ENCODE measurements around the gene ANKS3.
A peak's percentile ranks its signal among the peaks of the same experiment; 100 is the strongest.

Gene ANKS3

GRCh38 chr16:4656221-4656620 lies 77.8 kb downstream of the ANKS3 start:
- Mint-ChIP-seq H3K27me3 (ENCODE audit: low read depth) (no peaks in the 10 kb centered on the region), H3K36me3 (ENCODE audit: low read depth) (peaks cover 16% of the 10 kb centered on the region), H3K27ac (no peak overlapping the region), H3K9me3 (no peaks in the 10 kb centered on the region), H3K4me1 (peaks cover 4% of the 10 kb centered on the region), H3K4me3 (no peak overlapping the region)
- TF ChIP-seq CTCF (IDR thresholded peaks at IDR 0.05; ENCODE audit: unreplicated experiment in 3 of 3), result no peak

GRCh38 chr16:4655801-4656200 lies 78.3 kb downstream of the ANKS3 start:
- H3K4me3 Mint-ChIP-seq, result no peak overlapping the region
- no peak for TF ChIP-seq CTCF (IDR thresholded peaks at IDR 0.05; ENCODE audit: unreplicated experiment in 3 of 3)
- H3K9me3 Mint-ChIP-seq, result no peaks in the 10 kb centered on the region
- H3K27ac Mint-ChIP-seq, result no peak overlapping the region
- H3K36me3 Mint-ChIP-seq (ENCODE audit: low read depth), result peaks cover 19% of the 10 kb centered on the region
- H3K27me3 Mint-ChIP-seq (ENCODE audit: low read depth), result no peaks in the 10 kb centered on the region
- H3K4me1 Mint-ChIP-seq, result peaks cover 4% of the 10 kb centered on the region

GRCh38 chr16:4654964-4655590 lies 79.0 kb downstream of the ANKS3 start:
- Mint-ChIP-seq H3K4me1 (peaks cover 4% of the 10 kb centered on the region), H3K27ac (peak overlapping the region in 1 of 3 experiments; percentile 33), H3K27me3 (ENCODE audit: low read depth) (no peaks in the 10 kb centered on the region), H3K36me3 (ENCODE audit: low read depth) (peaks cover 23% of the 10 kb centered on the region), H3K9me3 (no peaks in the 10 kb centered on the region), H3K4me3 (no peak overlapping the region)
- no peak for TF ChIP-seq CTCF (IDR thresholded peaks at IDR 0.05; ENCODE audit: unreplicated experiment in 3 of 3)

GRCh38 chr16:4654011-4654963 lies 79.8 kb downstream of the ANKS3 start:
- no peaks in the 10 kb centered on the region for H3K27me3 Mint-ChIP-seq (ENCODE audit: low read depth)

GRCh38 chr16:4652561-4652960 lies 81.5 kb downstream of the ANKS3 start:
- Mint-ChIP-seq H3K9me3 (peaks cover 6% of the 10 kb centered on the region), H3K4me3 (no peak overlapping the region), H3K36me3 (ENCODE audit: low read depth) (peaks cover 37% of the 10 kb centered on the region), H3K27ac (peak overlapping the region in 1 of 3 experiments; percentile 85), H3K4me1 (peaks cover 4% of the 10 kb centered on the region), H3K27me3 (ENCODE audit: low read depth) (no peaks in the 10 kb centered on the region)
- no peak for TF ChIP-seq CTCF (IDR thresholded peaks at IDR 0.05; ENCODE audit: unreplicated experiment in 3 of 3)

More at GRCh38 chr16:4654011-4654963, 79.8 kb downstream of the ANKS3 start:
- H3K4me1 Mint-ChIP-seq, result peaks cover 4% of the 10 kb centered on the region
- no peak for TF ChIP-seq CTCF (IDR thresholded peaks at IDR 0.05; ENCODE audit: unreplicated experiment in 3 of 3)
- peaks cover 2% of the 10 kb centered on the region for H3K9me3 Mint-ChIP-seq
- peak overlapping the region; percentile 47 to 77 (median 63) for H3K27ac Mint-ChIP-seq
- no peak overlapping the region for H3K4me3 Mint-ChIP-seq
- H3K36me3 Mint-ChIP-seq (ENCODE audit: low read depth), result peaks cover 27% of the 10 kb centered on the region

Measured in nephron (organoid).